PFSK-1 (cell line): ENCODE measurements around the gene TNRC18.

ENCODE experiments used
- FOXP2 ChIP-seq: optimal IDR thresholded peaks from 2 replicates; pipeline ENCODE3; 2011; ENCODE audit warnings: borderline replicate concordance, control low read depth, inconsistent platforms; ENCODE audit not compliant: insufficient read depth; ENCODE audit errors: extremely low read length, extremely low read depth
- POLR2AphosphoS5 ChIP-seq: IDR thresholded peaks from 2 replicates; pipeline ENCODE4 v1.6.1; 2012; ENCODE audit warnings: low read depth, mild to moderate bottlenecking, control low read depth, low read length, moderate library complexity
- SIN3A ChIP-seq: IDR thresholded peaks from 2 replicates; pipeline ENCODE4 v1.6.1; 2012; ENCODE audit warnings: mild to moderate bottlenecking, low read length, moderate library complexity, borderline replicate concordance; ENCODE audit not compliant: insufficient read depth
- TAF1 ChIP-seq: IDR thresholded peaks from 2 replicates; pipeline ENCODE4 v1.6.1; 2012; ENCODE audit warnings: low read length, control low read depth, borderline replicate concordance; ENCODE audit not compliant: insufficient read depth
- TF ChIP-seq, protein P1 (sequence below), 2 experiments: IDR thresholded peaks; 2 replicates each; pipeline versions ENCODE4 v1.6.1 to v1.8.0; 2011 to 2012; ENCODE audit warnings: low read depth in 2 of 2, low read length in 2 of 2, control low read depth in 1 of 2, inconsistent platforms in 1 of 2, mild to moderate bottlenecking in 1 of 2, moderate library complexity in 1 of 2; ENCODE audit not compliant: insufficient read depth in 1 of 2

TNRC18 gene

DNA sequence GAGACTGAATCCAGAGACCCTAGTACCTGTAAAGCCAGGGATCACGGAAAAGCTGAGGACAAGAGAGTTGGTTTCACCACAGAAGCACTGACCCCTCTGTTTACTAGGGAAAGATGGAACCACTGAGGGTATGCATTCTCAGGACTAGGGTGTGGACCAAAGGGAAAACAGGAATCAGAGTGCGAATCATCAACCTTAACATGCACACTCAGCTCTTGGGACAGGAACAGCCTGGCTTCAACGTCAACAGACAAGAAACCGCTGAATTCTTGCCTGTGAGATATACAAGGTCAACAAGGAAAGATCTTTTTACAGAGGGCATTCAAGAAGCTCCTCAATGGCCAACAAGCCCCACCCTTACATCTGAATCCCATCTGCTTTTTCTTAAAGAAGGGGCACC is 14.9 kb downstream of the TNRC18 start:
- TF ChIP-seq SIN3A (no peak), POLR2AphosphoS5 (no peak), FOXP2 (no peak), TAF1 (no peak)
- TF ChIP-seq, protein P1, sequence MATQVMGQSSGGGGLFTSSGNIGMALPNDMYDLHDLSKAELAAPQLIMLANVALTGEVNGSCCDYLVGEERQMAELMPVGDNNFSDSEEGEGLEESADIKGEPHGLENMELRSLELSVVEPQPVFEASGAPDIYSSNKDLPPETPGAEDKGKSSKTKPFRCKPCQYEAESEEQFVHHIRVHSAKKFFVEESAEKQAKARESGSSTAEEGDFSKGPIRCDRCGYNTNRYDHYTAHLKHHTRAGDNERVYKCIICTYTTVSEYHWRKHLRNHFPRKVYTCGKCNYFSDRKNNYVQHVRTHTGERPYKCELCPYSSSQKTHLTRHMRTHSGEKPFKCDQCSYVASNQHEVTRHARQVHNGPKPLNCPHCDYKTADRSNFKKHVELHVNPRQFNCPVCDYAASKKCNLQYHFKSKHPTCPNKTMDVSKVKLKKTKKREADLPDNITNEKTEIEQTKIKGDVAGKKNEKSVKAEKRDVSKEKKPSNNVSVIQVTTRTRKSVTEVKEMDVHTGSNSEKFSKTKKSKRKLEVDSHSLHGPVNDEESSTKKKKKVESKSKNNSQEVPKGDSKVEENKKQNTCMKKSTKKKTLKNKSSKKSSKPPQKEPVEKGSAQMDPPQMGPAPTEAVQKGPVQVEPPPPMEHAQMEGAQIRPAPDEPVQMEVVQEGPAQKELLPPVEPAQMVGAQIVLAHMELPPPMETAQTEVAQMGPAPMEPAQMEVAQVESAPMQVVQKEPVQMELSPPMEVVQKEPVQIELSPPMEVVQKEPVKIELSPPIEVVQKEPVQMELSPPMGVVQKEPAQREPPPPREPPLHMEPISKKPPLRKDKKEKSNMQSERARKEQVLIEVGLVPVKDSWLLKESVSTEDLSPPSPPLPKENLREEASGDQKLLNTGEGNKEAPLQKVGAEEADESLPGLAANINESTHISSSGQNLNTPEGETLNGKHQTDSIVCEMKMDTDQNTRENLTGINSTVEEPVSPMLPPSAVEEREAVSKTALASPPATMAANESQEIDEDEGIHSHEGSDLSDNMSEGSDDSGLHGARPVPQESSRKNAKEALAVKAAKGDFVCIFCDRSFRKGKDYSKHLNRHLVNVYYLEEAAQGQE (IDR thresholded peaks at IDR 0.05; ENCODE audit: insufficient read depth in 1 of 2, low read depth in 2 of 2, low read length in 2 of 2): no peak

DNA sequence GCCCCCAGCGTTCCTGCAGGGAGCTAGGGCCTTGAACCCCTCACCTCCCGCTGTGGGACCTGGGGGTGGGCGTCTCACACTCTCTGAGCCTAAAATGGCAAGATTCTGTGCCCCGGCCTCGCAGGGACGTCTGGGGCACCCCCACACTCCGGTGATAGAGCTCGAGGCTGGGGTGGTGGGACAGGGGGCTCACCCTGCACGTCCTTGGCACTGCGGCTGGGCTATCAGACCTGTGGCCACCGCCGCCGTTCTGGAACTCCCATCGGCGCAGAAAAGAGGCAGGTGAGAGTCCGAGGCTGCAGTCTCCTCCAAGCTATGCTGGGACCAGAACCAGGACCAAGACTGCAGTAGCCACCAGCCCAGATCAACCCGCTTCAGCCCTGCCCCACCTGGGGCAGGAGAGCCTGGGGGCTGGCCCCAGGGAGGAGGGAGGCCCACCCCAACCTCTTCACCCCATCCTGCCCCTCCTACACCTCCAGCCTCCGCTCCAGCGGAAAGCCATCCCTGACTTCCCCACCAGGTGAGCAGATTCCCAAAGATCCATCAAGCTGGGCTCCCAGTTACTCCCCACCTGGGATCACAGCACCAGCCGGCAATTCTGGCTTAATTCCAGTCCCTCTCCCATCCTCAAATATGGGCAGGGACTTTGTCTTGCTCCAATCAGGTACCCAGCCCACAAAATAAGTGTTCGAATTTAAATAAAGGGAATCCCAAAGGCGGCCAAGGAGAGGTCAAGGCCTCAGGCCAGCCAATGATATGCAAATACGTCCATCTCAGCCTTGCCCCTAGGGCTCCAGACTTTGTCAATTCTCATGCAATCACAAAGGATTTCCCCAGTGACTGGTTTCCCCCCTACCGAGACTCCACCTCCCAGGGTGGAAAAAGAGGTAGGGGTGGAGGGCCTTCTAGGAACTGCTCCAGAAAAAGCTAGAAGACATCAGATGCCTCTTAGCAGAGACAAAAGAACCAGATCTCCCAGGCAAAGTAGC is 16.4 kb downstream of the TNRC18 start:
- TF ChIP-seq FOXP2 (no peak), POLR2AphosphoS5 (no peak)
- TF ChIP-seq, protein P1 (IDR thresholded peaks at IDR 0.05; ENCODE audit: insufficient read depth in 1 of 2, low read depth in 2 of 2, low read length in 2 of 2): no peak

DNA sequence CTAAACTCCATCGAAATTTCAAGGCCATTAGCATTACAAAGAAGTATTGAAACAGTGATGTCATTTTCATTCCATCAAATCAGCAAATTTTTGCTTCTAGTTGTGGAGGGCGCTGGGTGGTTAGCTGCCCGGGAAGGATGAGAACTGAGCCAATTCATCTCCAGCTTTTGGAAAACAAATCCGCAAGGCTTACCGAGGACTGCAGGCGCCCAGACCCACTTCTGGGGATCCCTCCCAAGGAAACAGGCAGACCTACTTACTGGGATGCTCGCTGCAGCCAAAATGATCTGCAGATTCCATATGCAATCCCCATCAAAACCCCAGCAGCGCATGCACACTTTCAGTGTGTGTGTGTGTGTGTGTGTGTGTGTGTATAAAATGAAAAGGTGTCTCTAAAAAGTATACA is 19.2 kb downstream of the TNRC18 start:
- no peak for TF ChIP-seq SIN3A
- TF ChIP-seq POLR2AphosphoS5: no peak
- no peak for TF ChIP-seq FOXP2
- no peak for TF ChIP-seq TAF1
- TF ChIP-seq, protein P1 (IDR thresholded peaks at IDR 0.05; ENCODE audit: insufficient read depth in 1 of 2, low read depth in 2 of 2, low read length in 2 of 2): no peak

DNA sequence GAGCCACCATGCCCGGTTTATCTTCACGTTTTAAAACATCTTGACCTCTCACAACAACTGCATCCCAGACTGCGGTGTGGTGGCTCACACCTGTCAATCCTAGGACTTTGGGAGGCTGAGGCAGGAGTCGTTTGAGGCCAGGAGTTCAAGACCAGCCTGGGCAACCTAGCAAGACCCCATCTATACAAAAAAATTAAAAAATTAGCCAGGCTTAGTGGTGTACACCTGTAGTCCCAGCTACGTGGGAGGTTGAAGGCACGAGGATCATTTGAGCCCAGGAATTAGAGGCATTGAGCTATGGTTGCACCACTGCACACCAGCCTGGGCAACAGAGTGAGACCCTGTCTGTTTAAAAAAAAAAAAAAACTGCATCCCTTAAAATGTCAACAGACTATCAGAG is 20.2 kb downstream of the TNRC18 start:
- TF ChIP-seq SIN3A: no peak
- TF ChIP-seq TAF1: no peak
- no peak for TF ChIP-seq FOXP2

DNA sequence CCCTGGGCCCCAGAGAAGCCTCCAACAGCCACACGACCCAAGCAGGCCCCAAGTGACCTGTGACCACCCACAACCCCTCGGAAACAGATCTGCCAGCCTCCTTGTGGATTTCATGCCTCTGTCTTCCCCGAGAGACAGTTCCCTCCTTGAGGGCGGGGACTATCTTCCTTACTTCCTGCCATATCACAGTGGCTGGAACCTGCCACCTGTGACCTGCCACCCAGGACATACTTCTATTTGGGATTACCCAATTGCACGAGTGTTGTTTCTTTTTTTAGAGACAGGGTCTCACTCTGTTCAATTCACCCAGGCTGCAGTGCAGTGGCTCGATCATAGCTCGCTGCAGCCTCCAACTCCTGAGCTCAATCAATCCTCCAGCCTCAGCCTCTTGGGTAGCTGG is 25.9 kb downstream of the TNRC18 start:
- TF ChIP-seq SIN3A: no peak
- TF ChIP-seq POLR2AphosphoS5: no peak
- no peak for TF ChIP-seq TAF1
- no peak for TF ChIP-seq FOXP2

DNA sequence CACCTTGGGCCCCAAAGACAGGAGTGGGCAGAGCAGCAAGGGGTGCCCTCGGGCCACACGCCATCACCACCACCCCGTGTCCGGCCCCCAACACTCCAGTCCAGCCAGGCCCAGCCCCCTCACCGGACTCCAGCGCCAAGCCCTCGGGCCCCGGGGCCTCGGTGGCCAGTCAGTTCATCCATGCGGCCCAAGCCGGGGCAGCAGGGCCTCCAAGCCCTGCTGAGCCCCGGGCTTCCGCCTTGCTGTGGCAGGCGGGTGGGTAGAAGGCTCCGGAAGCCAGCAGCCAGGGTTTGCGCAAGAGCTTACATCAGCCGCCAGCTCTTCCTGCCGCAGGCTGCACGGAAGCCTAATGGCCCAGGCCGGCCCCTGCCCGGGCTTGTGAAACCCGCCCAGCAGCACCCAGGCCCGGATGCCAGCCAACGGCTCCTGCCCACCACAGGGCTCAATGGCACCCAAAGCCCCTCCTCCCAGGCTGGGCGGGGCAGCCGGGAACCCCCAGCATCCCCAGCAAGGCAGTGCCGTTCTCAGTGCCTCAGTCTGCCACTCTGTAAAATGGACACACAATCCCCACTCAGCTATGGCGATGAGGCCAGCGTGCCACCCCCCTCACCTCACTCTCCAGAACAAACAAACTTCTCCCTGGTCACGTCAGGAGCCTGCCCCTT is 26.5 kb downstream of the TNRC18 start:
- TF ChIP-seq TAF1 (0 out of 2 replicates have a peak, but pooled peaks have one; percentile 44), SIN3A (peak; percentile 25; the same call in 1 of the 2 replicates), FOXP2 (peak; percentile 48), POLR2AphosphoS5 (peak; percentile 75)
- TF ChIP-seq, protein P1 (IDR thresholded peaks at IDR 0.05; ENCODE audit: insufficient read depth in 1 of 2, low read depth in 2 of 2, low read length in 2 of 2): 0 out of 4 replicates have a peak, but pooled peaks of 1 of the 2 experiments have one; percentile 22
